ENCODE data around the gene CCDC33. TPM values are rescaled to one million over a fixed set of nuclear protein-coding genes. Genes with fewer than 3 reads are reported as not detected.
A peak's percentile ranks its signal among the peaks of the same experiment; 100 is the strongest.

Gene CCDC33
- polyA plus RNA-seq, 3 donors from 2014 or later, result not detected

- no peak for DNase-seq
- Mint-ChIP-seq H3K27ac (no peak overlapping the region), H3K27me3 (ENCODE audit: low read depth in 3 of 3) (peaks cover 4 to 19% (median 10%) of the 10 kb centered on the region in 3 donors), H3K36me3 (no peaks in the 10 kb centered on the region), H3K9me3 (no peaks in the 10 kb centered on the region), H3K4me1 (peaks cover 0 to 4% of the 10 kb centered on the region in 2 donors), H3K4me3 (no peak overlapping the region)
These were observed 132.0 kb downstream of the CCDC33 start for GRCh38 chr15:74368121-74368520.

- H3K27me3 Mint-ChIP-seq (ENCODE audit: low read depth in 3 of 3), result peaks cover 2 to 17% (median 8%) of the 10 kb centered on the region in 3 donors
- DNase-seq, result no peak
- peaks cover 0 to 5% of the 10 kb centered on the region in 2 donors for H3K4me1 Mint-ChIP-seq
- no peaks in the 10 kb centered on the region for H3K36me3 Mint-ChIP-seq
- no peak overlapping the region for H3K27ac Mint-ChIP-seq
- H3K9me3 Mint-ChIP-seq, result no peaks in the 10 kb centered on the region
- H3K4me3 Mint-ChIP-seq, result no peak overlapping the region
These were observed 133.1 kb downstream of the CCDC33 start for GRCh38 chr15:74369084-74369745.

- no peaks in the 10 kb centered on the region for H3K36me3 Mint-ChIP-seq
- H3K27ac Mint-ChIP-seq, result no peak overlapping the region
- H3K4me3 Mint-ChIP-seq, result no peak overlapping the region
- peaks cover 4 to 10% of the 10 kb centered on the region in 2 donors for H3K4me1 Mint-ChIP-seq
- no peaks in the 10 kb centered on the region for H3K9me3 Mint-ChIP-seq
- DNase-seq, result no peak
- H3K27me3 Mint-ChIP-seq (ENCODE audit: low read depth in 3 of 3), result peaks cover 2 to 17% (median 7%) of the 10 kb centered on the region in 3 donors
These were observed 133.6 kb downstream of the CCDC33 start for GRCh38 chr15:74369756-74370155.

- H3K36me3 Mint-ChIP-seq, result no peaks in the 10 kb centered on the region
- H3K9me3 Mint-ChIP-seq, result no peaks in the 10 kb centered on the region
- H3K27me3 Mint-ChIP-seq (ENCODE audit: low read depth in 3 of 3), result peaks cover 2 to 15% (median 7%) of the 10 kb centered on the region in 3 donors
- no peak overlapping the region for H3K4me3 Mint-ChIP-seq
- DNase-seq, result no peak
- peaks cover 11 to 12% of the 10 kb centered on the region in 2 donors for H3K4me1 Mint-ChIP-seq
- no peak overlapping the region for H3K27ac Mint-ChIP-seq
These were observed 134.3 kb downstream of the CCDC33 start for GRCh38 chr15:74370471-74370870.

GRCh38 chr15:74373056-74373650, 137.0 kb downstream of the CCDC33 start:
- peak overlapping the region in 1 of 6 donors; percentile 26 for H3K27ac Mint-ChIP-seq
- H3K4me1 Mint-ChIP-seq, result peaks cover 12% of the 10 kb centered on the region in 2 donors
- no peak for DNase-seq
- H3K36me3 Mint-ChIP-seq, result no peaks in the 10 kb centered on the region
- H3K4me3 Mint-ChIP-seq, result peak overlapping the region; percentile 78 to 86 (median 83)
- H3K27me3 Mint-ChIP-seq (ENCODE audit: low read depth in 3 of 3), result peaks cover 0 to 7% (median 1%) of the 10 kb centered on the region in 3 donors
- no peaks in the 10 kb centered on the region for H3K9me3 Mint-ChIP-seq

GRCh38 chr15:74373731-74374647, 137.9 kb downstream of the CCDC33 start:
- no peaks in the 10 kb centered on the region for H3K36me3 Mint-ChIP-seq
- peak overlapping the region; percentile 78 to 86 (median 83) for H3K4me3 Mint-ChIP-seq
- H3K27me3 Mint-ChIP-seq (ENCODE audit: low read depth in 3 of 3), result peaks cover 0 to 1% (median 0%) of the 10 kb centered on the region in 3 donors
- peak overlapping the region in 5 of 6 donors; percentile 21 to 76 (median 69) for H3K27ac Mint-ChIP-seq
- DNase-seq, result peak; percentile 87 to 92 (median 91)
- no peaks in the 10 kb centered on the region for H3K9me3 Mint-ChIP-seq
- peaks cover 12% of the 10 kb centered on the region in 2 donors for H3K4me1 Mint-ChIP-seq

- Mint-ChIP-seq H3K4me1 (peaks cover 12% of the 10 kb centered on the region in 2 donors), H3K27ac (peak overlapping the region in 3 of 6 donors; percentile 39 to 72 (median 53)), H3K27me3 (ENCODE audit: low read depth in 3 of 3) (peaks cover 0 to 1% (median 0%) of the 10 kb centered on the region in 3 donors), H3K9me3 (no peaks in the 10 kb centered on the region), H3K36me3 (no peaks in the 10 kb centered on the region), H3K4me3 (peak overlapping the region; percentile 78 to 86 (median 83))
- DNase-seq, result no peak
These were observed 138.6 kb downstream of the CCDC33 start for GRCh38 chr15:74374648-74375302.

GRCh38 chr15:74375303-74375693, 139.2 kb downstream of the CCDC33 start:
- DNase-seq, result peak; percentile 69 to 76 (median 70)
- Mint-ChIP-seq H3K36me3 (no peaks in the 10 kb centered on the region), H3K9me3 (no peaks in the 10 kb centered on the region), H3K27me3 (ENCODE audit: low read depth in 3 of 3) (peaks cover 0 to 1% (median 0%) of the 10 kb centered on the region in 3 donors), H3K27ac (peak overlapping the region in 3 of 6 donors; percentile 22 to 72 (median 39)), H3K4me1 (peaks cover 12% of the 10 kb centered on the region in 2 donors), H3K4me3 (peak overlapping the region; percentile 72 to 86 (median 78))

- Mint-ChIP-seq H3K9me3 (no peaks in the 10 kb centered on the region), H3K27ac (no peak overlapping the region), H3K4me3 (no peak overlapping the region), H3K36me3 (no peaks in the 10 kb centered on the region), H3K4me1 (peaks cover 12% of the 10 kb centered on the region in 2 donors), H3K27me3 (ENCODE audit: low read depth in 3 of 3) (no peaks in the 10 kb centered on the region)
- no peak for DNase-seq
These were observed 140.1 kb downstream of the CCDC33 start for GRCh38 chr15:74376226-74376625.

GRCh38 chr15:74376825-74377581, 140.9 kb downstream of the CCDC33 start:
- Mint-ChIP-seq H3K4me1 (peaks cover 12% of the 10 kb centered on the region in 2 donors), H3K27me3 (ENCODE audit: low read depth in 3 of 3) (no peaks in the 10 kb centered on the region), H3K36me3 (no peaks in the 10 kb centered on the region), H3K9me3 (no peaks in the 10 kb centered on the region), H3K4me3 (no peak overlapping the region), H3K27ac (no peak overlapping the region)
- DNase-seq, result no peak

GRCh38 chr15:74377831-74378766, 142.0 kb downstream of the CCDC33 start:
- no peak for DNase-seq
- H3K36me3 Mint-ChIP-seq, result no peaks in the 10 kb centered on the region
- no peak overlapping the region for H3K27ac Mint-ChIP-seq
- H3K27me3 Mint-ChIP-seq (ENCODE audit: low read depth in 3 of 3), result no peaks in the 10 kb centered on the region
- no peaks in the 10 kb centered on the region for H3K9me3 Mint-ChIP-seq
- peaks cover 12% of the 10 kb centered on the region in 2 donors for H3K4me1 Mint-ChIP-seq
- H3K4me3 Mint-ChIP-seq, result no peak overlapping the region

GRCh38 chr15:74378848-74379247, 142.7 kb downstream of the CCDC33 start:
- Mint-ChIP-seq H3K27me3 (ENCODE audit: low read depth in 3 of 3) (no peaks in the 10 kb centered on the region), H3K4me1 (peaks cover 12 to 13% of the 10 kb centered on the region in 2 donors), H3K9me3 (no peaks in the 10 kb centered on the region), H3K27ac (no peak overlapping the region), H3K36me3 (no peaks in the 10 kb centered on the region), H3K4me3 (no peak overlapping the region)
- DNase-seq, result no peak

All from immature natural killer cell (primary cell).